T-cell (primary cell): ENCODE data around the gene BLTP2. TPM values are rescaled to one million over a fixed set of nuclear protein-coding genes. Genes with fewer than 3 reads are reported as not detected.

Source experiments
- ATAC-seq, 4 experiments: fragments of 200-7000 bp in 3 of 4; fragments of 150-1000 bp in 1 of 4; cut with Tn5 transposase; replicated peaks in 1 of 4; 1 replicate in 3 of 4; 2 replicates in 1 of 4; pipeline ENCODE4 v1.10.0; 2021; ENCODE audit warnings: moderate library complexity in 3 of 4, mild to moderate bottlenecking in 2 of 4, moderate number of reproducible peaks in 1 of 4
- CTCF ChIA-PET, 2 donors: fragments of 300-600 bp; sonication (Branson Sonifier 250); formaldehyde crosslinking; loops; one replicate each; lab custom pipeline; 2022; ENCODE audit warnings: antibody characterized with exemption in 2 of 2; lab: Charles Lee
- POLR2A ChIA-PET, 2 donors: fragments of 300-600 bp; sonication (Branson Sonifier 250); formaldehyde crosslinking; loops; one replicate each; lab custom pipeline; 2022; ENCODE audit warnings: antibody characterized with exemption in 2 of 2; lab: Charles Lee
- DNase-seq, 35 experiments: peaks; one replicate each; pipeline versions ENCODE4 v3.0.0 to v3.0.0-alpha.2; 2013 to 2023
- H3K27ac ChIP-seq: one replicate; pipeline ENCODE4 v1.5.1; 2013; ENCODE audit warnings: low read length
- H3K27me3 ChIP-seq, 2 experiments: replicated peaks in 1 of 2; 1 replicate in 1 of 2; 2 replicates in 1 of 2; pipeline versions ENCODE4 v1.6.1 to v1.7.0; 2013; ENCODE audit warnings: low read length in 1 of 2, mixed read lengths in 1 of 2; ENCODE audit not compliant: control insufficient read depth in 2 of 2, insufficient read depth in 2 of 2; ENCODE audit errors: extremely low read depth in 1 of 2
- H3K36me3 ChIP-seq, 2 donors: 1 replicate in 1 of 2; 2 replicates in 1 of 2; pipeline versions ENCODE4 v1.6.1 to v1.7.0; 2013; ENCODE audit warnings: low read length in 1 of 2; ENCODE audit not compliant: control insufficient read depth in 2 of 2, insufficient read depth in 1 of 2; ENCODE audit errors: extremely low read depth in 1 of 2
- H3K4me1 ChIP-seq, 2 experiments: 1 replicate in 1 of 2; 2 replicates in 1 of 2; pipeline versions ENCODE4 v1.6.1 to v1.7.0; 2013; ENCODE audit warnings: low read length in 2 of 2, mixed read lengths in 1 of 2; ENCODE audit not compliant: insufficient read depth in 2 of 2, control insufficient read depth in 1 of 2; ENCODE audit errors: extremely low read depth in 1 of 2
- H3K4me3 ChIP-seq, 2 donors: 1 replicate in 1 of 2; 2 replicates in 1 of 2; pipeline versions ENCODE4 v1.5.1 to v1.7.0; 2013; ENCODE audit warnings: mild to moderate bottlenecking in 2 of 2, low read length in 1 of 2, moderate library complexity in 1 of 2; ENCODE audit not compliant: control insufficient read depth in 1 of 2; ENCODE audit errors: extremely low read depth in 1 of 2
- H3K9me3 ChIP-seq: 2 replicates; pipeline ENCODE4 v1.7.0; 2013
- H3K27ac Mint-ChIP-seq, 2 donors: one replicate each; pipeline ENCODE4 v1.8.0; 2020 to 2021; ENCODE audit warnings: mild to moderate bottlenecking in 2 of 2, mixed read lengths in 2 of 2
- H3K27me3 Mint-ChIP-seq, 2 donors: one replicate each; pipeline ENCODE4 v1.8.0; 2021 to 2022; ENCODE audit warnings: mixed read lengths in 2 of 2
- H3K36me3 Mint-ChIP-seq: one replicate; pipeline ENCODE4 v1.8.0; 2021; ENCODE audit warnings: mixed read lengths
- H3K4me1 Mint-ChIP-seq, 3 donors: one replicate each; pipeline ENCODE4 v1.8.0; 2020 to 2022; ENCODE audit warnings: mixed read lengths in 3 of 3, mild to moderate bottlenecking in 1 of 3
- H3K4me3 Mint-ChIP-seq, 3 donors: one replicate each; pipeline ENCODE4 v1.8.0; 2020 to 2022; ENCODE audit warnings: mild to moderate bottlenecking in 3 of 3, mixed read lengths in 3 of 3, moderate library complexity in 3 of 3
- H3K9me3 Mint-ChIP-seq, 3 donors: one replicate each; pipeline ENCODE4 v1.8.0; 2020 to 2022; ENCODE audit warnings: mixed read lengths in 3 of 3
- WGBS: methylation state at CpG from one replicate; pipeline ENCODE4 v1.1.5; 2013; ENCODE audit warnings: missing lambda C conversion rate; ENCODE audit not compliant: insufficient coverage; 5-methylcytosine and 5-hydroxymethylcytosine counted together
- total RNA-seq, 35 experiments: library from RNA in 6 of 35; stranded (reverse) in 6 of 35; fragments of 120-200 nt in 1 of 35; gene quantifications; one replicate each; pipeline versions ENCODE4 v1.2.1 to v1.2.4 and lab custom pipeline; 2013 to 2026

Gene BLTP2
- total RNA-seq, 5 donors from 2014 or later (not counting 1 experiment from before 2014, with no cell fraction given): 129 to 156 (median 138) TPM

- Histone ChIP-seq H3K4me3 (peak overlapping the region; percentile 59 to 84), H3K27me3 (no peaks in the 10 kb centered on the region), H3K9me3 (no peaks in the 10 kb centered on the region), H3K27ac (no peak overlapping the region), H3K36me3 (no peaks in the 10 kb centered on the region), H3K4me1 (peaks cover 4 to 13% of the 10 kb centered on the region in 2 experiments)
- peak overlapping the region; percentile 86 to 94 (median 89) for H3K4me3 Mint-ChIP-seq
- no peaks in the 10 kb centered on the region for H3K36me3 Mint-ChIP-seq
- ChIA-PET CTCF (interaction anchor here in 1 of 2 donors (2.9 kb wide), 1 partner anchor 21 kb away, joined by 9 read pairs; the partner anchor contains the start of gene ALDOC), POLR2A (interaction anchor here (0.5 to 0.6 kb wide), 2 partner anchors 56 to 998 kb away, joined by 6 to 7 read pairs; no protein-coding TSS in a partner anchor)
- no peak for DNase-seq
- peak overlapping the region; percentile 97 for H3K27ac Mint-ChIP-seq
- peaks cover 20 to 26% (median 22%) of the 10 kb centered on the region in 3 donors for H3K4me1 Mint-ChIP-seq
- ATAC-seq: no peak
- no peaks in the 10 kb centered on the region for H3K27me3 Mint-ChIP-seq
- H3K9me3 Mint-ChIP-seq: no peaks in the 10 kb centered on the region
- WGBS: no CpG with 5 or more reads among the region's 5 CpGs
Observed at GRCh38 chr17:28597606-28598383, 47.2 kb downstream of the BLTP2 start.

Other genes starting within 250 kb of the BLTP2 start
- 1 to 10 TPM in 4 of 5 donors, under 1 TPM in 1; 0.93 to 2.7 (median 2.5) TPM for gene SLC46A1, start 238.9 kb downstream of the BLTP2 start, total RNA-seq
- gene SLC13A2, start 171.5 kb downstream of the BLTP2 start, total RNA-seq: not detected
- not detected for gene FOXN1, start 138.8 kb downstream of the BLTP2 start, total RNA-seq
- 10 to 100 TPM; 37.7 to 51.7 (median 44.5) TPM for gene UNC119, start 92.5 kb downstream of the BLTP2 start, total RNA-seq
- gene PIGS, start 73.6 kb downstream of the BLTP2 start, total RNA-seq: 10 to 100 TPM; 54.9 to 63.0 (median 60.9) TPM
- 10 to 100 TPM; 27.0 to 31.0 (median 28.4) TPM for gene ALDOC, start 68.3 kb downstream of the BLTP2 start, total RNA-seq
- 10 to 100 TPM in 3 of 5 donors, 1 to 10 TPM in 2; 7.7 to 26.5 (median 10.3) TPM for gene SPAG5, start 46.1 kb downstream of the BLTP2 start, total RNA-seq
- 10 to 100 TPM; 14.2 to 26.1 (median 21.9) TPM for gene RSKR, start 31.0 kb downstream of the BLTP2 start, total RNA-seq
- gene SDF2, start 16.7 kb upstream of the BLTP2 start, total RNA-seq: 10 to 100 TPM; 25.3 to 45.8 (median 43.9) TPM
- 100 to 1,000 TPM in 2 of 5 donors, 10 to 100 TPM in 3; 89.2 to 129 (median 95.7) TPM for gene SUPT6H, start 17.0 kb upstream of the BLTP2 start, total RNA-seq
- 10 to 100 TPM in 3 of 5 donors, 1 to 10 TPM in 2; 5.6 to 11.6 (median 10.2) TPM for gene PROCA1, start 66.7 kb upstream of the BLTP2 start, total RNA-seq
- 10 to 100 TPM in 3 of 5 donors, 1 to 10 TPM in 2; 7.6 to 82.8 (median 11.0) TPM for gene RAB34, start 72.7 kb upstream of the BLTP2 start, total RNA-seq
- 1,000 to 10,000 TPM; 2,927 to 3,276 (median 3,036) TPM for gene RPL23A, start 74.8 kb upstream of the BLTP2 start, total RNA-seq
- 1 to 10 TPM in 4 of 5 donors, not detected in 1; 1.2 to 1.8 (median 1.3) TPM for gene TLCD1, start 81.1 kb upstream of the BLTP2 start, total RNA-seq
- gene NEK8, start 83.6 kb upstream of the BLTP2 start, total RNA-seq: 10 to 100 TPM in 3 of 5 donors, 1 to 10 TPM in 2; 7.7 to 13.6 (median 12.7) TPM
- gene TRAF4, start 98.9 kb upstream of the BLTP2 start, total RNA-seq: 100 to 1,000 TPM in 2 of 5 donors, 10 to 100 TPM in 3; 37.5 to 226 (median 42.5) TPM
- gene FAM222B, start 197.6 kb upstream of the BLTP2 start, total RNA-seq: 10 to 100 TPM; 17.6 to 23.4 (median 23.3) TPM
- 10 to 100 TPM; 18.9 to 33.7 (median 29.0) TPM for gene ERAL1, start 209.9 kb upstream of the BLTP2 start, total RNA-seq